Measurements from ENCODE around the gene VIM. TPM values are rescaled to one million over a fixed set of nuclear protein-coding genes. Genes with fewer than 3 reads are reported as not detected.

Gene VIM
- total and polyA plus RNA-seq, 10 of the 15 experiments (the other 5 are each of a cell fraction or from before 2014, with no cell fraction given): 44.2 to 287 (median 188) TPM

DNA sequence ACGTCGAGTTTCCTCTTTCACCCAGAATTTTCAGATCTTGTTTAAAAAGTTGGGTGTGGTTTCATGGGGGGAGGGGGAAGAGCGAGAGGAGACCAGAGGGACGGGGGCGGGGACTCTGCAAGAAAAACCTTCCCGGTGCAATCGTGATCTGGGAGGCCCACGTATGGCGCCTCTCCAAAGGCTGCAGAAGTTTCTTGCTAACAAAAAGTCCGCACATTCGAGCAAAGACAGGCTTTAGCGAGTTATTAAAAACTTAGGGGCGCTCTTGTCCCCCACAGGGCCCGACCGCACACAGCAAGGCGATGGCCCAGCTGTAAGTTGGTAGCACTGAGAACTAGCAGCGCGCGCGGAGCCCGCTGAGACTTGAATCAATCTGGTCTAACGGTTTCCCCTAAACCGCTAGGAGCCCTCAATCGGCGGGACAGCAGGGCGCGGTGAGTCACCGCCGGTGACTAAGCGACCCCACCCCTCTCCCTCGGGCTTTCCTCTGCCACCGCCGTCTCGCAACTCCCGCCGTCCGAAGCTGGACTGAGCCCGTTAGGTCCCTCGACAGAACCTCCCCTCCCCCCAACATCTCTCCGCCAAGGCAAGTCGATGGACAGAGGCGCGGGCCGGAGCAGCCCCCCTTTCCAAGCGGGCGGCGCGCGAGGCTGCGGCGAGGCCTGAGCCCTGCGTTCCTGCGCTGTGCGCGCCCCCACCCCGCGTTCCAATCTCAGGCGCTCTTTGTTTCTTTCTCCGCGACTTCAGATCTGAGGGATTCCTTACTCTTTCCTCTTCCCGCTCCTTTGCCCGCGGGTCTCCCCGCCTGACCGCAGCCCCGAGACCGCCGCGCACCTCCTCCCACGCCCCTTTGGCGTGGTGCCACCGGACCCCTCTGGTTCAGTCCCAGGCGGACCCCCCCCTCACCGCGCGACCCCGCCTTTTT lies at the start of gene VIM (continued):
- no peak for TF ChIP-seq ZNF687 (IDR thresholded peaks at IDR 0.05)
- no peak for TF ChIP-seq HDAC6 (IDR thresholded peaks at IDR 0.05; ENCODE audit: unreplicated experiment)
- TF ChIP-seq TCF7 (IDR thresholded peaks at IDR 0.05; ENCODE audit: borderline replicate concordance): no peak
- TF ChIP-seq, protein P1, sequence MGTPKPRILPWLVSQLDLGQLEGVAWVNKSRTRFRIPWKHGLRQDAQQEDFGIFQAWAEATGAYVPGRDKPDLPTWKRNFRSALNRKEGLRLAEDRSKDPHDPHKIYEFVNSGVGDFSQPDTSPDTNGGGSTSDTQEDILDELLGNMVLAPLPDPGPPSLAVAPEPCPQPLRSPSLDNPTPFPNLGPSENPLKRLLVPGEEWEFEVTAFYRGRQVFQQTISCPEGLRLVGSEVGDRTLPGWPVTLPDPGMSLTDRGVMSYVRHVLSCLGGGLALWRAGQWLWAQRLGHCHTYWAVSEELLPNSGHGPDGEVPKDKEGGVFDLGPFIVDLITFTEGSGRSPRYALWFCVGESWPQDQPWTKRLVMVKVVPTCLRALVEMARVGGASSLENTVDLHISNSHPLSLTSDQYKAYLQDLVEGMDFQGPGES (IDR thresholded peaks at IDR 0.05): no peak
- TF ChIP-seq, protein P2, sequence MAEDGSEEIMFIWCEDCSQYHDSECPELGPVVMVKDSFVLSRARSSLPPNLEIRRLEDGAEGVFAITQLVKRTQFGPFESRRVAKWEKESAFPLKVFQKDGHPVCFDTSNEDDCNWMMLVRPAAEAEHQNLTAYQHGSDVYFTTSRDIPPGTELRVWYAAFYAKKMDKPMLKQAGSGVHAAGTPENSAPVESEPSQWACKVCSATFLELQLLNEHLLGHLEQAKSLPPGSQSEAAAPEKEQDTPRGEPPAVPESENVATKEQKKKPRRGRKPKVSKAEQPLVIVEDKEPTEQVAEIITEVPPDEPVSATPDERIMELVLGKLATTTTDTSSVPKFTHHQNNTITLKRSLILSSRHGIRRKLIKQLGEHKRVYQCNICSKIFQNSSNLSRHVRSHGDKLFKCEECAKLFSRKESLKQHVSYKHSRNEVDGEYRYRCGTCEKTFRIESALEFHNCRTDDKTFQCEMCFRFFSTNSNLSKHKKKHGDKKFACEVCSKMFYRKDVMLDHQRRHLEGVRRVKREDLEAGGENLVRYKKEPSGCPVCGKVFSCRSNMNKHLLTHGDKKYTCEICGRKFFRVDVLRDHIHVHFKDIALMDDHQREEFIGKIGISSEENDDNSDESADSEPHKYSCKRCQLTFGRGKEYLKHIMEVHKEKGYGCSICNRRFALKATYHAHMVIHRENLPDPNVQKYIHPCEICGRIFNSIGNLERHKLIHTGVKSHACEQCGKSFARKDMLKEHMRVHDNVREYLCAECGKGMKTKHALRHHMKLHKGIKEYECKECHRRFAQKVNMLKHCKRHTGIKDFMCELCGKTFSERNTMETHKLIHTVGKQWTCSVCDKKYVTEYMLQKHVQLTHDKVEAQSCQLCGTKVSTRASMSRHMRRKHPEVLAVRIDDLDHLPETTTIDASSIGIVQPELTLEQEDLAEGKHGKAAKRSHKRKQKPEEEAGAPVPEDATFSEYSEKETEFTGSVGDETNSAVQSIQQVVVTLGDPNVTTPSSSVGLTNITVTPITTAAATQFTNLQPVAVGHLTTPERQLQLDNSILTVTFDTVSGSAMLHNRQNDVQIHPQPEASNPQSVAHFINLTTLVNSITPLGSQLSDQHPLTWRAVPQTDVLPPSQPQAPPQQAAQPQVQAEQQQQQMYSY (CRISPR knock-in tag; IDR thresholded peaks at IDR 0.05): no peak
- no peak for TF ChIP-seq ZZZ3 (IDR thresholded peaks at IDR 0.05; ENCODE audit: control insufficient read depth, insufficient read length, low read depth)
- no peak for TF ChIP-seq KAT2A (conservative IDR thresholded peaks at IDR 0.05; ENCODE audit: control insufficient read depth, low read depth, low read length)
- TF ChIP-seq, protein P3, sequence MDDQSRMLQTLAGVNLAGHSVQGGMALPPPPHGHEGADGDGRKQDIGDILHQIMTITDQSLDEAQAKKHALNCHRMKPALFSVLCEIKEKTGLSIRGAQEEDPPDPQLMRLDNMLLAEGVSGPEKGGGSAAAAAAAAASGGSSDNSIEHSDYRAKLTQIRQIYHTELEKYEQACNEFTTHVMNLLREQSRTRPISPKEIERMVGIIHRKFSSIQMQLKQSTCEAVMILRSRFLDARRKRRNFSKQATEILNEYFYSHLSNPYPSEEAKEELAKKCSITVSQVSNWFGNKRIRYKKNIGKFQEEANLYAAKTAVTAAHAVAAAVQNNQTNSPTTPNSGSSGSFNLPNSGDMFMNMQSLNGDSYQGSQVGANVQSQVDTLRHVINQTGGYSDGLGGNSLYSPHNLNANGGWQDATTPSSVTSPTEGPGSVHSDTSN (IDR thresholded peaks at IDR 0.05; ENCODE audit: insufficient replicate concordance, low read depth, low read length): no peak
- TF ChIP-seq FOS (IDR thresholded peaks at IDR 0.05; ENCODE audit: borderline replicate concordance, extremely low read depth, insufficient read length): no peak
- TF ChIP-seq GATAD2B (conservative IDR thresholded peaks at IDR 0.05; ENCODE audit: low read depth): peak; percentile 84
- TF ChIP-seq BCL3 (IDR thresholded peaks at IDR 0.05; ENCODE audit: borderline replicate concordance, insufficient read depth, low read depth, low read length, poor library complexity, severe bottlenecking): no peak
- no peak for TF ChIP-seq CREM (IDR thresholded peaks at IDR 0.05; ENCODE audit: low read depth)
- TF ChIP-seq SIN3A (IDR thresholded peaks at IDR 0.05; ENCODE audit: low read depth, low read length): no peak; the same call in 1 of the 2 replicates
- TF ChIP-seq NR2F1 (conservative IDR thresholded peaks at IDR 0.05): no peak
